SK-N-SH (cell line): Measurements from ENCODE around the gene SND1.

ENCODE experiments used
- EP300 ChIP-seq, 2 experiments: IDR thresholded peaks; 2 replicates each; pipeline versions ENCODE4 v1.4.0 to v1.6.1; 2012; ENCODE audit warnings: borderline replicate concordance in 1 of 2, low read depth in 1 of 2, low read length in 1 of 2
- EZH2phosphoT487 ChIP-seq: fragments of 200-600 bp; sonication (generic); IDR thresholded peaks from 2 replicates; pipeline ENCODE4 v1.6.1; 2017; ENCODE audit warnings: low read depth, mixed run types, mild to moderate bottlenecking, antibody characterized with exemption, moderate library complexity, borderline replicate concordance
- FOSL2 ChIP-seq: IDR thresholded peaks from 2 replicates; pipeline ENCODE4 v1.4.0; 2012; ENCODE audit warnings: low read depth, mild to moderate bottlenecking, moderate library complexity, borderline replicate concordance
- GABPA ChIP-seq: IDR thresholded peaks from 2 replicates; pipeline ENCODE4 v1.4.0; 2012; ENCODE audit warnings: low read depth, mild to moderate bottlenecking
- POLR2AphosphoS5 ChIP-seq: IDR thresholded peaks from 2 replicates; pipeline ENCODE4 v1.6.1; 2012; ENCODE audit warnings: low read depth, low read length
- RCOR1 ChIP-seq: fragments of 150-350 bp; IDR thresholded peaks from 2 replicates; pipeline ENCODE4 v1.6.1; 2017; ENCODE audit warnings: antibody characterized with exemption, low read length
- RXRA ChIP-seq: IDR thresholded peaks from 2 replicates; pipeline ENCODE4 v1.4.0; 2012; ENCODE audit warnings: low read depth, mild to moderate bottlenecking, borderline replicate concordance
- SIN3A ChIP-seq: IDR thresholded peaks from 2 replicates; pipeline ENCODE4 v1.6.1; 2012; ENCODE audit warnings: low read depth, mild to moderate bottlenecking, low read length, moderate library complexity, borderline replicate concordance
- SMC3 ChIP-seq: IDR thresholded peaks from 2 replicates; pipeline ENCODE4 v1.6.1; 2012; ENCODE audit warnings: low read depth, low read length, improper control_type of control experiment
- ZBTB33 ChIP-seq: IDR thresholded peaks from 2 replicates; pipeline ENCODE4 v1.4.0; 2012; ENCODE audit warnings: low read depth, borderline replicate concordance
- TF ChIP-seq, protein P1 (sequence below): fragments of 200-600 bp; sonication (generic); IDR thresholded peaks from 2 replicates; pipeline ENCODE4 v1.6.1; 2017; ENCODE audit warnings: antibody characterized with exemption, mild to moderate bottlenecking, moderate library complexity
- TF ChIP-seq, protein P2 (sequence below): IDR thresholded peaks from 2 replicates; pipeline ENCODE4 v1.4.0; 2012; ENCODE audit warnings: low read depth
- TF ChIP-seq, protein P3 (sequence below): fragments of 150-350 bp; IDR thresholded peaks from 2 replicates; pipeline ENCODE4 v1.6.1; 2016; ENCODE audit warnings: mild to moderate bottlenecking, low read depth, low read length

GRCh38 chr7:127863082-127863481 lies 211.1 kb downstream of the SND1 start:
- TF ChIP-seq, protein P1, sequence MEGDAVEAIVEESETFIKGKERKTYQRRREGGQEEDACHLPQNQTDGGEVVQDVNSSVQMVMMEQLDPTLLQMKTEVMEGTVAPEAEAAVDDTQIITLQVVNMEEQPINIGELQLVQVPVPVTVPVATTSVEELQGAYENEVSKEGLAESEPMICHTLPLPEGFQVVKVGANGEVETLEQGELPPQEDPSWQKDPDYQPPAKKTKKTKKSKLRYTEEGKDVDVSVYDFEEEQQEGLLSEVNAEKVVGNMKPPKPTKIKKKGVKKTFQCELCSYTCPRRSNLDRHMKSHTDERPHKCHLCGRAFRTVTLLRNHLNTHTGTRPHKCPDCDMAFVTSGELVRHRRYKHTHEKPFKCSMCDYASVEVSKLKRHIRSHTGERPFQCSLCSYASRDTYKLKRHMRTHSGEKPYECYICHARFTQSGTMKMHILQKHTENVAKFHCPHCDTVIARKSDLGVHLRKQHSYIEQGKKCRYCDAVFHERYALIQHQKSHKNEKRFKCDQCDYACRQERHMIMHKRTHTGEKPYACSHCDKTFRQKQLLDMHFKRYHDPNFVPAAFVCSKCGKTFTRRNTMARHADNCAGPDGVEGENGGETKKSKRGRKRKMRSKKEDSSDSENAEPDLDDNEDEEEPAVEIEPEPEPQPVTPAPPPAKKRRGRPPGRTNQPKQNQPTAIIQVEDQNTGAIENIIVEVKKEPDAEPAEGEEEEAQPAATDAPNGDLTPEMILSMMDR, result no peak
- TF ChIP-seq SIN3A, result no peak
- TF ChIP-seq ZBTB33, result no peak
- TF ChIP-seq SMC3, result no peak
- no peak for TF ChIP-seq RCOR1
- TF ChIP-seq GABPA, result no peak
- TF ChIP-seq, protein P2, sequence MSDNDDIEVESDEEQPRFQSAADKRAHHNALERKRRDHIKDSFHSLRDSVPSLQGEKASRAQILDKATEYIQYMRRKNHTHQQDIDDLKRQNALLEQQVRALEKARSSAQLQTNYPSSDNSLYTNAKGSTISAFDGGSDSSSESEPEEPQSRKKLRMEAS, result no peak
- TF ChIP-seq EZH2phosphoT487, result no peak
- TF ChIP-seq, protein P3, sequence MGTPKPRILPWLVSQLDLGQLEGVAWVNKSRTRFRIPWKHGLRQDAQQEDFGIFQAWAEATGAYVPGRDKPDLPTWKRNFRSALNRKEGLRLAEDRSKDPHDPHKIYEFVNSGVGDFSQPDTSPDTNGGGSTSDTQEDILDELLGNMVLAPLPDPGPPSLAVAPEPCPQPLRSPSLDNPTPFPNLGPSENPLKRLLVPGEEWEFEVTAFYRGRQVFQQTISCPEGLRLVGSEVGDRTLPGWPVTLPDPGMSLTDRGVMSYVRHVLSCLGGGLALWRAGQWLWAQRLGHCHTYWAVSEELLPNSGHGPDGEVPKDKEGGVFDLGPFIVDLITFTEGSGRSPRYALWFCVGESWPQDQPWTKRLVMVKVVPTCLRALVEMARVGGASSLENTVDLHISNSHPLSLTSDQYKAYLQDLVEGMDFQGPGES, result no peak
- no peak for TF ChIP-seq EP300 (IDR thresholded peaks at IDR 0.05; ENCODE audit: borderline replicate concordance in 1 of 2, low read depth in 1 of 2, low read length in 1 of 2)
- no peak for TF ChIP-seq RXRA
- no peak for TF ChIP-seq FOSL2
- no peak for TF ChIP-seq POLR2AphosphoS5
